SK-N-SH (cell line): ENCODE results near the gene ZNF546. TPM values are rescaled to one million over a fixed set of nuclear protein-coding genes. Genes with fewer than 3 reads are reported as not detected.

Experiments
- CTCF ChIA-PET: fragments of 300-600, 350-600 bp; formaldehyde crosslinking; extraction: SDS; loops from one replicate; lab custom pipeline; 2021; lab: Yijun Ruan, JAX
- POLR2A ChIA-PET: fragments of 350-600 bp; sonication (Branson Sonifier 250); formaldehyde crosslinking; extraction: SDS; loops from one replicate; lab custom pipeline; 2020; ENCODE audit warnings: antibody characterized with exemption, inconsistent platforms; lab: Yijun Ruan, JAX
- DNase-seq: peaks from one replicate; pipeline ENCODE4 v3.0.0; 2012
- H2AFZ ChIP-seq: fragments of 200-600 bp; sonication (generic); 2 replicates; pipeline ENCODE4 v1.8.1; 2016; ENCODE audit warnings: antibody characterized with exemption, mild to moderate bottlenecking, low read depth
- H3F3A ChIP-seq: fragments of 200-600 bp; sonication (generic); replicated peaks from 2 replicates; pipeline ENCODE3; 2016; ENCODE audit warnings: antibody characterized with exemption, mild to moderate bottlenecking; ENCODE audit not compliant: insufficient read depth
- H3K27ac ChIP-seq, 2 experiments: fragments of 200-500 bp in 1 of 2; fragments of 200-600 bp in 1 of 2; sonication (Bioruptor generic) in 1 of 2; sonication (generic), shearing (Covaris generic) in 1 of 2; 2 replicates each; pipeline versions ENCODE4 v1.5.1 to v1.6.1; 2014 to 2016; ENCODE audit warnings: low read depth in 2 of 2, inconsistent platforms in 1 of 2, low read length in 1 of 2, mild to moderate bottlenecking in 1 of 2, mixed read lengths in 1 of 2
- H3K27me3 ChIP-seq: fragments of 200-600 bp; sonication (generic), shearing (Covaris generic); 2 replicates; pipeline ENCODE4 v1.6.1; 2016; ENCODE audit warnings: mixed run types; ENCODE audit not compliant: insufficient read depth
- H3K36me3 ChIP-seq, 2 experiments: fragments of 200-500 bp in 1 of 2; fragments of 200-600 bp in 1 of 2; sonication (Bioruptor generic) in 1 of 2; sonication (generic) in 1 of 2; replicated peaks in 1 of 2; 2 replicates each; pipeline versions ENCODE3 to v1.5.1; 2014 to 2016; ENCODE audit warnings: low read length in 1 of 2, mild to moderate bottlenecking in 1 of 2; ENCODE audit not compliant: insufficient read depth in 2 of 2, control insufficient read depth in 1 of 2
- H3K4me1 ChIP-seq, 2 experiments: fragments of 200-500 bp in 1 of 2; fragments of 200-600 bp in 1 of 2; sonication (Bioruptor generic) in 1 of 2; sonication (generic), shearing (Covaris generic) in 1 of 2; 2 replicates each; pipeline versions ENCODE4 v1.5.1 to v1.6.1; 2014 to 2016; ENCODE audit warnings: low read depth in 1 of 2, low read length in 1 of 2, mixed run types in 1 of 2; ENCODE audit not compliant: insufficient read depth in 2 of 2, control insufficient read depth in 1 of 2
- H3K4me2 ChIP-seq: fragments of 200-600 bp; sonication (generic), shearing (Covaris generic); 2 replicates; pipeline ENCODE4 v1.6.1; 2017; ENCODE audit warnings: mixed run types
- H3K4me3 ChIP-seq, 2 experiments: fragments of 200-500 bp in 1 of 2; fragments of 200-600 bp in 1 of 2; sonication (Bioruptor generic) in 1 of 2; sonication (generic), shearing (Covaris generic) in 1 of 2; 2 replicates each; pipeline versions ENCODE4 v1.5.1 to v1.8.1; 2014 to 2016; ENCODE audit warnings: low read depth in 2 of 2, inconsistent platforms in 1 of 2, low read length in 1 of 2, mild to moderate bottlenecking in 1 of 2, mixed read lengths in 1 of 2, moderate library complexity in 1 of 2
- H3K79me2 ChIP-seq: fragments of 200-600 bp; sonication (generic); 2 replicates; pipeline ENCODE4 v1.8.1; 2017; ENCODE audit warnings: mild to moderate bottlenecking; ENCODE audit not compliant: insufficient read depth
- H3K9ac ChIP-seq: fragments of 200-600 bp; sonication (generic); 2 replicates; pipeline ENCODE4 v1.6.1; 2017; ENCODE audit warnings: mixed run types
- H3K9me2 ChIP-seq: fragments of 200-600 bp; sonication (generic); 2 replicates; pipeline ENCODE4 v1.6.1; 2017; ENCODE audit warnings: mixed run types
- H3K9me3 ChIP-seq: fragments of 200-600 bp; sonication (generic); 2 replicates; pipeline ENCODE4 v1.6.1; 2017; ENCODE audit warnings: mixed run types, mild to moderate bottlenecking, moderate library complexity
- H4K20me1 ChIP-seq: fragments of 200-600 bp; sonication (generic); 2 replicates; pipeline ENCODE4 v1.6.1; 2017; ENCODE audit warnings: mild to moderate bottlenecking, mixed run types; ENCODE audit not compliant: insufficient read depth
- CHD2 ChIP-seq: fragments of 150-350 bp; IDR thresholded peaks from 2 replicates; pipeline ENCODE4 v1.6.1; 2018; ENCODE audit warnings: low read length; ENCODE audit not compliant: partially characterized antibody
- CTCF ChIP-seq: fragments of 200-600 bp; sonication (generic); IDR thresholded peaks from 2 replicates; pipeline ENCODE4 v1.6.1; 2017; ENCODE audit warnings: antibody characterized with exemption, mild to moderate bottlenecking, moderate library complexity
- ELF1 ChIP-seq: IDR thresholded peaks from 2 replicates; pipeline ENCODE4 v1.4.0; 2012
- EZH2phosphoT487 ChIP-seq: fragments of 200-600 bp; sonication (generic); IDR thresholded peaks from 2 replicates; pipeline ENCODE4 v1.6.1; 2017; ENCODE audit warnings: low read depth, mixed run types, mild to moderate bottlenecking, antibody characterized with exemption, moderate library complexity, borderline replicate concordance
- IRF3 ChIP-seq: fragments of 150-350 bp; IDR thresholded peaks from 2 replicates; pipeline ENCODE4 v1.6.1; 2016; ENCODE audit warnings: mild to moderate bottlenecking, low read depth, low read length
- MAX ChIP-seq: IDR thresholded peaks from 2 replicates; pipeline ENCODE4 v1.4.0; 2012; ENCODE audit warnings: low read depth
- NFIC ChIP-seq: IDR thresholded peaks from 2 replicates; pipeline ENCODE4 v1.4.0; 2012; ENCODE audit warnings: borderline replicate concordance
- POLR2AphosphoS5 ChIP-seq: IDR thresholded peaks from 2 replicates; pipeline ENCODE4 v1.6.1; 2012; ENCODE audit warnings: low read depth, low read length
- RAD21 ChIP-seq: IDR thresholded peaks from 2 replicates; pipeline ENCODE4 v1.6.1; 2012; ENCODE audit warnings: mild to moderate bottlenecking, low read length
- RFX5 ChIP-seq: IDR thresholded peaks from 2 replicates; pipeline ENCODE4 v1.6.1; 2012; ENCODE audit warnings: mild to moderate bottlenecking, improper control_type of control experiment, low read length
- RXRA ChIP-seq: IDR thresholded peaks from 2 replicates; pipeline ENCODE4 v1.4.0; 2012; ENCODE audit warnings: low read depth, mild to moderate bottlenecking, borderline replicate concordance
- SMC3 ChIP-seq: IDR thresholded peaks from 2 replicates; pipeline ENCODE4 v1.6.1; 2012; ENCODE audit warnings: low read depth, low read length, improper control_type of control experiment
- TEAD4 ChIP-seq: IDR thresholded peaks from 2 replicates; pipeline ENCODE4 v1.4.0; 2012; ENCODE audit warnings: mild to moderate bottlenecking, borderline replicate concordance; ENCODE audit not compliant: insufficient read depth
- USF1 ChIP-seq: IDR thresholded peaks from 2 replicates; pipeline ENCODE4 v1.4.0; 2012; ENCODE audit warnings: low read depth, borderline replicate concordance
- USF2 ChIP-seq: fragments of 150-350 bp; IDR thresholded peaks from 2 replicates; pipeline ENCODE4 v1.6.1; 2017; ENCODE audit warnings: antibody characterized with exemption, low read length, low read depth, borderline replicate concordance
- YY1 ChIP-seq: IDR thresholded peaks from 2 replicates; pipeline ENCODE4 v1.4.0; 2012; ENCODE audit warnings: low read depth, mild to moderate bottlenecking
- ZBTB33 ChIP-seq: IDR thresholded peaks from 2 replicates; pipeline ENCODE4 v1.4.0; 2012; ENCODE audit warnings: low read depth, borderline replicate concordance
- WGBS: methylation state at CpG from one replicate; pipeline ENCODE4 v1.1.6; 2017; ENCODE audit warnings: low lambda C conversion rate; 5-methylcytosine and 5-hydroxymethylcytosine counted together
- polyA plus RNA-seq, 3 experiments: library from polyadenylated mRNA; depleted of rRNA; stranded (reverse); fragments of >200 nt; gene quantifications; 2 replicates each; pipeline ENCODE4 v1.2.3, GENCODE V29; 2012

The ZNF546 gene
- polyA plus RNA-seq, 1 of the 3 experiments (the other 2 are of a cell fraction), result 0.87 TPM

GRCh38 chr19:39968789-39969188 is 28.1 kb upstream of the ZNF546 start (continued):
- TF ChIP-seq CHD2 (no peak), USF2 (no peak), SMC3 (no peak), MAX (no peak), ELF1 (no peak)
- TF ChIP-seq, all 33 proteins: peak for 0

- peaks cover 3% of the 10 kb centered on the region for H3F3A ChIP-seq
- H3K27ac ChIP-seq, result no peak overlapping the region
- DNase-seq, result no peak
- TF ChIP-seq POLR2AphosphoS5 (no peak), IRF3 (no peak), YY1 (no peak), EZH2phosphoT487 (no peak), RFX5 (no peak), CTCF (no peak), RAD21 (no peak), TEAD4 (no peak), NFIC (no peak), RXRA (no peak), ZBTB33 (no peak), USF1 (no peak)
- peaks cover 14 to 16% of the 10 kb centered on the region in 2 experiments for H3K36me3 ChIP-seq
- ChIA-PET CTCF (interaction anchor here (0.7 to 2.8 kb wide), 5 partner anchors 11 to 177 kb away, joined by 3 to 19 read pairs (median 13); no protein-coding TSS in a partner anchor), POLR2A (no interaction called here)
- no peaks in the 10 kb centered on the region for H3K27me3 ChIP-seq
- no peak overlapping the region for H3K9ac ChIP-seq
- peak overlapping the region; percentile 77; the same call in 1 of the 2 replicates for H3K4me2 ChIP-seq
- H3K79me2 ChIP-seq, result peaks cover 30% of the 10 kb centered on the region
- no peaks in the 10 kb centered on the region for H4K20me1 ChIP-seq
- H2AFZ ChIP-seq, result no peak overlapping the region
- peaks cover 8 to 12% of the 10 kb centered on the region in 2 experiments; a peak in 2 of 4 replicates for H3K4me1 ChIP-seq
- no peaks in the 10 kb centered on the region for H3K9me2 ChIP-seq
- 98% methylated on average over 6 of the region's 6 CpGs for WGBS
- H3K4me3 ChIP-seq, result no peak overlapping the region
- H3K9me3 ChIP-seq, result no peaks in the 10 kb centered on the region
Measured at GRCh38 chr19:39969266-39969665, 27.6 kb upstream of the ZNF546 start.
